GM19324 (cell line): Measurements from ENCODE around the gene CATSPERZ.

Experiments
- ATAC-seq: cut with Tn5 transposase; IDR thresholded peaks from one replicate; pipeline ENCODE4 v1.9.1; 2021; ENCODE audit warnings: mild to moderate bottlenecking, moderate library complexity; ENCODE audit not compliant: unreplicated experiment, low FRiP score

Gene CATSPERZ

GRCh38 chr11:64337538-64338249 is 37.5 kb downstream of the CATSPERZ start:
- no peak for ATAC-seq

- ATAC-seq: no peak
Observed at GRCh38 chr11:64338716-64339115, 38.6 kb downstream of the CATSPERZ start.

GRCh38 chr11:64339286-64339685 is 39.1 kb downstream of the CATSPERZ start:
- ATAC-seq: no peak

- peak; percentile 60 for ATAC-seq
Observed at GRCh38 chr11:64339754-64340408, 39.7 kb downstream of the CATSPERZ start, which contains the start of gene CCDC88B. Gene CCDC88B (plus strand): TSS chr11:64340204. CDS start chr11:64340267, 63 bp downstream.

- ATAC-seq: peak; percentile 23
Observed at GRCh38 chr11:64340671-64341335, 40.6 kb downstream of the CATSPERZ start.

- no peak for ATAC-seq
Observed at GRCh38 chr11:64341429-64341828, 41.3 kb downstream of the CATSPERZ start.

GRCh38 chr11:64341851-64342791 is 42.0 kb downstream of the CATSPERZ start:
- ATAC-seq: no peak

GRCh38 chr11:64342869-64343745 is 42.9 kb downstream of the CATSPERZ start:
- ATAC-seq: no peak

GRCh38 chr11:64343767-64344559 is 43.8 kb downstream of the CATSPERZ start:
- no peak for ATAC-seq

GRCh38 chr11:64344787-64345186 is 44.6 kb downstream of the CATSPERZ start:
- no peak for ATAC-seq

- ATAC-seq: no peak
Observed at GRCh38 chr11:64347193-64347867, 47.2 kb downstream of the CATSPERZ start.

- no peak for ATAC-seq
Observed at GRCh38 chr11:64348383-64349024, 48.3 kb downstream of the CATSPERZ start.

GRCh38 chr11:64349025-64349387 is 48.8 kb downstream of the CATSPERZ start:
- no peak for ATAC-seq

- no peak for ATAC-seq
Observed at GRCh38 chr11:64349404-64349803, 49.2 kb downstream of the CATSPERZ start.

GRCh38 chr11:64351136-64351631 is 51.0 kb downstream of the CATSPERZ start:
- ATAC-seq: no peak

- no peak for ATAC-seq
Observed at GRCh38 chr11:64352099-64352994, 52.2 kb downstream of the CATSPERZ start.
